Large intestine (tissue), 3 donors: Measurements from ENCODE around the gene CACNA1E. TPM values are rescaled to one million over a fixed set of nuclear protein-coding genes. Genes with fewer than 3 reads are reported as not detected.
A peak's percentile ranks its signal among the peaks of the same experiment; 100 is the strongest.
"Not testable (repeated sequence)": the region's sequence is repeated elsewhere in the genome, so short reads cannot be mapped to it uniquely, and the experiment has no call there.

ENCODE experiments used
- DNase-seq, 2 donors: peaks; one replicate each; pipeline versions ENCODE4 v3.0.0 to v3.0.0-alpha.2; 2013
- H3K27ac ChIP-seq: one replicate; pipeline ENCODE4 v1.5.1; 2013; ENCODE audit warnings: low read length
- H3K27me3 ChIP-seq: 2 replicates; pipeline ENCODE4 v1.6.1; 2013; ENCODE audit warnings: low read length; ENCODE audit not compliant: control insufficient read depth, insufficient read depth
- H3K36me3 ChIP-seq: 2 replicates; pipeline ENCODE4 v1.6.1; 2013; ENCODE audit warnings: low read length; ENCODE audit not compliant: control insufficient read depth, insufficient read depth
- H3K4me1 ChIP-seq: one replicate; pipeline ENCODE4 v1.6.1; 2013; ENCODE audit warnings: low read length; ENCODE audit not compliant: control insufficient read depth, insufficient read depth
- H3K4me3 ChIP-seq: one replicate; pipeline ENCODE4 v1.5.1; 2013; ENCODE audit warnings: low read length
- H3K9me3 ChIP-seq: one replicate; pipeline ENCODE4 v1.6.1; 2013; ENCODE audit warnings: mild to moderate bottlenecking, low read depth, low read length, moderate library complexity; ENCODE audit not compliant: control insufficient read depth
- WGBS: methylation state at CpG from one replicate; pipeline ENCODE4 v1.1.5; 2013; ENCODE audit warnings: low lambda C conversion rate; ENCODE audit not compliant: insufficient coverage; 5-methylcytosine and 5-hydroxymethylcytosine counted together
- polyA plus RNA-seq: library from polyadenylated mRNA; unstranded; fragments of 120-200 nt; gene quantifications from one replicate; pipeline ENCODE4 v1.2.1, GENCODE V29; 2013

The CACNA1E gene
- polyA plus RNA-seq, 1 donor: 1.7 TPM

DNA sequence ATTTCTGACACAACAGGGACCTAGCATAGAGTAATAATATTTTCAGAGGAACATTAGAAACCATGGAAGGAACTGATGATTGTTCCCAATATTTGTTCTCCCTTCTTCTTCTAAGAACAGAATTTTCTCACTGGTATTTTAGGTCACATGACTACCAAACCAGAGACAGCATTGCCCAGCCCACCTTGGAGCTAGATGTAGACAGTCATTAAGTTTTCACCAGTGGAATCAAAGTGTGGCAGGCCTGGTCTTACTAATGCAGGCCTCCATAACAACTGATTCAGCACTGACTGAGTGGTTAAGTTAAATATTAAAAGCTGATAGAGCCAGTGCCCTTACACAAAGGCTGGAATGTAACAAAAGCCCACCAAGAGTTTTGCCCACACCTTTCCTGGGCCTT is 333.8 kb downstream of the CACNA1E start:
- no peak for DNase-seq
- H3K4me1 ChIP-seq: no peaks in the 10 kb centered on the region

DNA sequence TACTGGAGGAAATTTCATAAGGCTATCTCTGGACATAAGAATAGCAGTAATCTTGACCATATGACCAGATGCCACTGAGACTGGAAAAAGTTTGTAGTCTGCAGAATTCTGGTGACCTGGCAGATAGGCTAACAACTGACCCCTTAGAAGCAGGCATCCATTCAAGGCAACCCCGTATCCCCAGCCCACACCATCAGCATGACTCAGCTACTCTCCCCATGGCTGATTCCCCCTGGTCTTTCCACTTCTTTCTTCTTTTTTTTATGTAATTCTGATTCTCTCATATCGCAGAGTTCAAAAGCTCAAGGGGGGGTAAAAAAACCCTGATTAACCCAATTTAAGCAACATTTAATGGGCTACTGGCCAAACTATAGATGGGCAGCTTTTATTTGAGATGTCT is 335.1 kb downstream of the CACNA1E start:
- Histone ChIP-seq H3K4me1 (no peaks in the 10 kb centered on the region), H3K36me3 (no peaks in the 10 kb centered on the region), H3K27me3 (no peaks in the 10 kb centered on the region), H3K9me3 (no peaks in the 10 kb centered on the region), H3K4me3 (no peak overlapping the region), H3K27ac (no peak overlapping the region)
- no peak for DNase-seq
- 100% methylated on average over 1 of the region's 2 CpGs for WGBS

More for the DNA sequence above, 333.8 kb downstream of the CACNA1E start:
- H3K9me3 ChIP-seq: no peaks in the 10 kb centered on the region
- H3K4me3 ChIP-seq: no peak overlapping the region
- no peaks in the 10 kb centered on the region for H3K27me3 ChIP-seq
- no peaks in the 10 kb centered on the region for H3K36me3 ChIP-seq
- H3K27ac ChIP-seq: peak overlapping the region; percentile 43

DNA sequence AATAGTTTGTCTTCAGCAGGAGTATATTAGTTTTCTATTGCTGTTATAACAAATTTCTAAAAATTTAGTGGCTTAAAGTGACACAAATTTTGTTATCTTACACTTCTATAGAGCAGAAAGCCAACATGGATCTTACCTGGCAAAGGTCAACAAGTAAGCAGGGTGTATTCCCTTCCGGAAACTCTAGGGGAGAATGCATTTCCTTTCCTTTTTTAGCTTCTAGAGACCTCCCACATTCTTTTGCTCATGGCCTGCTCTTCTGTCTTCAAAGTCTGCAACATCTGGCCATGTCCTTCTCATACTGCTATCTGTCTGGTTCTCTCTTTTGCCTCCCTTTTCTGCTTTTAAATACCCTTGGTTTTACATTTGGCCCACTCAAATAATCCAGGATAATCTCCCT is 335.6 kb downstream of the CACNA1E start:
- Histone ChIP-seq H3K4me3 (no peak overlapping the region), H3K27ac (no peak overlapping the region), H3K27me3 (no peaks in the 10 kb centered on the region), H3K4me1 (no peaks in the 10 kb centered on the region), H3K36me3 (no peaks in the 10 kb centered on the region), H3K9me3 (no peaks in the 10 kb centered on the region)
- DNase-seq: no peak
- no CpG with 5 or more reads among the region's 1 CpG for WGBS

DNA sequence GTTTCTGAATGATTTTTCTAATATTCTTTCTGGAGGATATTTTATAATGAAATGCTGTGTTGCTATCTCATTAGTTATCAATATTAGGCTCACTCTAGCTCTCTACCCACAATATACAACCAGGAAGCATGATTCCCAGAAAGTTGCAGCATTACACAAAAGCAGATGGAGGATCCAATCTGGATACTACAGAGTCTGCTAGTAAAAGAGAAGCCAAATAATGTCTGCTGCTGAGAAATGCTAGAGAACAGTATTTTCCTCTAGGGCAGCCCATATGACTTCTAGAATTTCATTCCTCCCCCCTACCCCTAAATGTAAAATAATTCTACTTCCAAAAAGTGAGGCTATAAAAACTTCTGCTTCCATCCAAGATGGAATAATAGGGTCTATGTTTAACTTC is 338.4 kb downstream of the CACNA1E start:
- no peaks in the 10 kb centered on the region for H3K36me3 ChIP-seq
- DNase-seq: no peak
- no peaks in the 10 kb centered on the region for H3K9me3 ChIP-seq
- H3K4me3 ChIP-seq: no peak overlapping the region
- H3K27ac ChIP-seq: no peak overlapping the region
- H3K4me1 ChIP-seq: no peaks in the 10 kb centered on the region
- H3K27me3 ChIP-seq: no peaks in the 10 kb centered on the region

DNA sequence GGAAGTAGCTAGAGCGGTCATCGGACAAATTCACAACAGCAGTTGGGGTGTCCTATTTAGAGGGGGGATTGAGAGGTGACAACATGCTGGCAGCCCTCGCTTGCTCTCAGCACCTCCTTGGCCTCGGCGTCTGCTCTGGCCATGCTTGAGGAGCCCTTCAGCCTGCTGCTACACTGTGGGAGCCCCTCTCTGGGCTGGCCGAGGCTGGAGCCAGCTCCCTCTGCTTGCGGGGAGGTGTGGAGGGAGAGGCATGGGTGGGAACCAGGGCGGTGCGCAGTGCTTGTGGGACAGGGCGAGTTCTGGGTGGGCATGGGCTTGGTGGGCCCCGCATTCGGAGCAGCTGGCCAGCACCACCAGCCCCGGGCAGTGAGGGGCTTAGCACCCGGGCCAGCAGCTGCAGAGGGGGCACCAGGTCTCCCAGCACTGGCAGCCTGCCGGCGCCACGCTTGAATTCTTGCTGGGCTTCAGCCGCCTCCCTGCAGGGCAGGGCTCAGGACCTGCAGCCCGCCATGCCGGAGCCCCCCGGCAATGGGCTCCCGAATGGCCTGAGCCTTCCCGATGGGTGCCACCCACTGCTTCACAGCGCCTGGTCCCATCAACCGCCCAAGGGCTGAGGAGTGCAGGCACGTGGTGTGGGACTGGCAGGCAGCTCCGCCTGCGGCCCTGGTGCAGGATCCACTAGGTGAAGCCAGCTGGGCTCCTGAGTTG is 349.0 kb downstream of the CACNA1E start:
- H3K36me3 ChIP-seq, H3K27ac ChIP-seq, H3K27me3 ChIP-seq, H3K4me3 ChIP-seq, H3K4me1 ChIP-seq, DNase-seq: not testable (repeated sequence)
- WGBS: no CpG with 5 or more reads among the region's 28 CpGs
- peaks cover 12% of the 10 kb centered on the region for H3K9me3 ChIP-seq

DNA sequence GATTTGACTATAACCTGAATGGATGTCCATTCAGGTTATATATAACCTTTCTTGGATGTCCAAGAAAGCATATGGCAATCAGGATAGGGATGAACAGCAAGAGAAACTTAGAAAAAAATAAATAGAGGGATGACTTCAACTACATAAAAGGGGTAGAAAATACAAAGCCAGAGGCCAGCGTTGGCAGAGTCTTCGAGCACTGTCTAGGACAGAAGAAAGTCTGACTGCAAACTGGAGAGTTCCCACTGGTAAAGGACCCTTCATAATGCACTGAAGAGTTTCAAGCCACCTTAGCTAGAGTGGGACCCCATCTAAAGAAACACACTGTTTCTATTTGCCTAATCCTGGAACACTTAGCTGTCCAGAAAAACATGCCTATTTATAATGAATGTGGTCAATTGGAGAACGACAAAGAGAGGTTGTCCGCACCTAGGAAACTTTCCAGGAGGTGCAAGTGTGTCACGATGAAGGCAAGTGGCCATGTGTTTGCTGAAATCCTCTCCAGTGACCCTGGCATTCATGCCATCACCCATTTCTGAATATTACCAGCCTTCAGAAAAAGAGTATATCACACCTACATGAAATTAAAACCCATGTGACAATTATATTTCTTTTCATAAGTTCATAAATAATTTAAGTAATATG is 362.8 kb downstream of the CACNA1E start:
- DNase-seq: no peak
- no peak overlapping the region for H3K27ac ChIP-seq

DNA sequence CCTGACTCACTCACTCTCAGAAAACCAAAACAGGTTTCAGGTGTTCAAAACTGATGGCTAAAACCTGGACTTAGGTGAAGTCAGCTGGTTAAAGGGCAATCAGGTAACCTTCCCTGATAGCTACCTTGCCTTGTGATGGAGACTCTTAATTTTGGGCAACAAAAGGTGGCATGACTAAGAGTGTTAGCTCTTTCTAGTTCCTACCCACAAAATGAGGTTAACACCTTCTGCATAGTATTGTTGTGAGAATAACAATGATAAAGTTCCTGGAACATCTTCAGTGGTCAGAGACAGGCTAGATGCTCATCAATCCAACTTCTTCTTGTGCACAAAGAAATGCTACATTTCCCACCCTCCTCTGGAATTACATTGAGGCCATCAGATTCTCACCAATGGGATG is 363.4 kb downstream of the CACNA1E start:
- Histone ChIP-seq H3K36me3 (no peaks in the 10 kb centered on the region), H3K4me1 (no peaks in the 10 kb centered on the region), H3K4me3 (no peak overlapping the region), H3K9me3 (no peaks in the 10 kb centered on the region), H3K27ac (no peak overlapping the region), H3K27me3 (no peaks in the 10 kb centered on the region)
- DNase-seq: no peak

More for the DNA sequence above, 362.8 kb downstream of the CACNA1E start:
- Histone ChIP-seq H3K36me3 (no peaks in the 10 kb centered on the region), H3K27me3 (no peaks in the 10 kb centered on the region), H3K4me3 (no peak overlapping the region), H3K4me1 (no peaks in the 10 kb centered on the region), H3K9me3 (no peaks in the 10 kb centered on the region)
- 100% methylated on average over 2 of the region's 5 CpGs for WGBS

DNA sequence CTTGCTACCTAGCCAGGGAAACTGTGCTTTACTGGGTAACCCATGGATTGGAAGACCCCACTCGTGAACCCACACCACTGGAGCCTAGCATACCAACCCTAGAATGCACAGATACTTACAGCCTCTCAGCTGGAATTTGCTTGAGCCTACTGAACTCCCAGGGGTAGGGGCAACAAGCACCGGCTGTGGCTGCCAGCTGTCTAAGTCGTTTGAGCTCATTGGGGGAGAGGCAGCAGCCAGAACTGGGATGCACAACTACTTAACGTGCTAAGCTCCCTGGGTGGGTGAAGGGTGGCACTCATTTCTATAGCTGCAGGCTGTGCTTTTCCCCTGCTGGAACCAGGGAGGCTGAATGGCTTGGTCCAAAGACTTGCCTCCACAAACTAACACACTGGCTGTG is 365.8 kb downstream of the CACNA1E start:
- H3K4me1 ChIP-seq: no peaks in the 10 kb centered on the region
- H3K27me3 ChIP-seq: no peaks in the 10 kb centered on the region
- DNase-seq: no peak
- no peaks in the 10 kb centered on the region for H3K9me3 ChIP-seq
- no CpG with 5 or more reads among the region's 4 CpGs for WGBS
- no peaks in the 10 kb centered on the region for H3K36me3 ChIP-seq
- no peak overlapping the region for H3K27ac ChIP-seq
- H3K4me3 ChIP-seq: no peak overlapping the region

DNA sequence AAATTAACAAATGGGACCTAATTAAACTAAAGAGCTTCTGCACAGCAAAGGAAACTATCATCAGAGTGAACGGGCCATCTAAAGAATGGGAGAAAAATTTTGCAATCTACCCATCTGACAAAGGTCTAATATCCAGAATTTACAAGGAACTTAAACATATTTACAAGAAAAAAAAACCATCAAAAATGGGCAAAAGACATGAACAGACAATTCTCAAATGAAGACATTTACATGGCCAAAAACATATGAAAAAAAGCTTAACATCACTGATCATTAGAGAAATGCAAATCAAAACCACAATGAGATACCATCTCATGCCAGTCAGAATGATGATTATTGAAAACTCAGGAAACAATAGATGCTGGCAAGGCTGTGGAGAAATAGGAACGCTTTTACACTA is 370.9 kb downstream of the CACNA1E start:
- H3K27me3 ChIP-seq, H3K9me3 ChIP-seq, DNase-seq, H3K36me3 ChIP-seq, H3K4me3 ChIP-seq, H3K4me1 ChIP-seq, H3K27ac ChIP-seq: not testable (repeated sequence)
- WGBS: no CpG with 5 or more reads among the region's 2 CpGs

DNA sequence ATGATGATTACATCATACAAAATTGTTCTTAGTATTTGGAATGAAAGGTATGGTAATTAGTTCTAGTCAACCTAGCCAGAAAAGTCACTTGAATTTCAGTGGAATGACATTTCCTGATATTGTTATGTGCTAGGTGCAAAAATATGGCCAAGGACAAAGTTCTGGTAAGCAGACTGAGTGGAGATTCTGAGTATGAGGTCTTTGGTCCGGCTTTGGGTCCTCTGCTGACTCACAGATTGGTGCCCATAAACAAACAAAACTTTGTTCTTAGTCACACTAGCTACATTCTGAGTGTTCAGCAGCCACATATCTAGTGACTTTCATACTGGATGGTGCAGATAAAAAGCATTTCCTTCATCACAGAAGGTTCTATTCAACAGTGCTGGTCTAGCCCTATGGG is 372.1 kb downstream of the CACNA1E start:
- H3K36me3 ChIP-seq: no peaks in the 10 kb centered on the region
- H3K27ac ChIP-seq: no peak overlapping the region
- no peak overlapping the region for H3K4me3 ChIP-seq
- no peak for DNase-seq
- H3K27me3 ChIP-seq: no peaks in the 10 kb centered on the region
- no peaks in the 10 kb centered on the region for H3K9me3 ChIP-seq
- H3K4me1 ChIP-seq: no peaks in the 10 kb centered on the region
- no CpG with 5 or more reads among the region's 1 CpG for WGBS
